IPS-NIHi7 (cell line): ENCODE measurements around the gene RBM46.
A peak's percentile ranks its signal among the peaks of the same experiment; 100 is the strongest.
"Not testable (repeated sequence)": the region's sequence is repeated elsewhere in the genome, so short reads cannot be mapped to it uniquely, and the experiment has no call there.

ENCODE experiments used
- DNase-seq: peaks from one replicate; pipeline ENCODE4 v3.0.0; 2012; ENCODE audit warnings: mixed read lengths; ENCODE audit errors: extremely low spot score

The RBM46 gene

GRCh38 chr4:154838155-154838554, 57.1 kb downstream of the RBM46 start:
- no peak for DNase-seq

DNA sequence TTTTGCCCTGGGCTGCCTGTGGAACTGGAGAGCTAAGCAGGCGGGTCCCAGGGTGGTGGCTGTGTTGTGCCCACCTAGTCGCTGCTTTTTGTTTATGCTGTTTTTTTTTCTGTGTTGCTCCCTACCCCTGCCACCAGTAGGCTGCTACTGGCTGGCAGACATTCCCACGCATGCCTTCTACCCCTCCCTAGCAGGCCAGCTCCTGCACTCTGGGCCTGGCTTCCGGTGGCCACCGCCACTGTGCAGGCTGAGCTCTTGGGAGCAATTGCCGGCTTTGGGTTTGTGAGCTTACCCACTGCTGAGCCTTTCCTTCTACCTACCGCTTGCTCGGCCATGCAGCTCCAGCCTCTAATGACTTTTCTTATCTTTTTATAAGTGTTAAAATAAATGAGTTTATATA, 57.6 kb downstream of the RBM46 start:
- no peak for DNase-seq

GRCh38 chr4:154854362-154854761, 73.3 kb downstream of the RBM46 start:
- DNase-seq, result peak; percentile 26

- no peak for DNase-seq
These were observed 77.1 kb downstream of the RBM46 start for GRCh38 chr4:154858166-154858565.

DNA sequence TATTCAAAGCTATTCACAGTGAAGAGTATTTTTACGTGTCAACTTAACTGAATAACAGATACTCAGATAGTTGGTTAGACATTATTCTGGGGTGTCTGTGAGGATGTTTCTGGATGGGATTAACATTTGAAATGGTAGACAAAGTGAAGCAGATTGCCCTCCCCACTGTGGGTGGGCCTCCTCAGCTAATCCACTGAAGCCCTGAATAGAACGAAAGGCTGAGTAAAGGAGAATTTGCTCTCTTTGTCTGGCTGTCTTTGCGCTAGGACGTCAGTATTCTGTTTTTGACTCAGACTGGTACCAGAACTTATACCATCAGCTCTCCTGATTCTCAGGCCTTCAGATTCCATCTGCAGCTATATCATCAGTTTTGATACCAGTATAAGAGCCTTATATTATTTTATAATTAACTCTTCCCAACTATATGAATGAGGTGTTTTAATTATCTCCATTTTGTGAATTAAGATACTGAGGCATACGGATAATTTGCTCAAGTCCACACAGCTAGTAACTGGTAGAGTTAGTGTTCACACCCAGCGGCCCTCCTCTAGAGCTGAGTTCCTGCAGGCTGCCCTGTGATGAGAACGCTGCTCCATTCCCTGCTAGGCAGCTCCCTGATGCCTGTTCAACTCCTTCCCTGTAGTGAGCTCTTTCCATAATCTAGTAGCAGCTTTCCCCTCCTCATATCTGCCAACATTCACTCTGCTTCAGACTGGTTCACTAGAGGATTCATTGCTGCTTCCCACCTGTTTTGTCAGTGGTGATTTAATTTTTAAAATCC, 87.5 kb downstream of the RBM46 start:
- peak; percentile 16 for DNase-seq

DNA sequence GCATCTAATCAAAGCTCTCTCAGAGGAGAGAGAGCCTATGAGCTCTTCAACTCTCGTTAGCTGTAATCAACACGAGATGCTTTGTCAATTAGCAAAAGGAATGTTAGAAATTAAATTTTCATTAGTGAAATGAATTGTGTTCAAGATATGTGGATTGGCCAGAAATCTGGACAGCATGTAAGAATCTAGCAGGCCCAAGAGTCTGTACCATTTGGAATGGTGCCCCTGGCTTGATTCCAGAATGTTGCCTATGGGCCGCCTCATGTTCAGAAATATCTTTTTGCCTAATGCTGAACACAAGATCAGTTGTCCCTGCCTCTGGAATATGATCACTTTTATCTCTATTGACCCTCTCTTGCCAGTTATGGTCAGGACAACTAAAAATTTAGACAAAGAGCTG, 88.2 kb downstream of the RBM46 start:
- no peak for DNase-seq

DNA sequence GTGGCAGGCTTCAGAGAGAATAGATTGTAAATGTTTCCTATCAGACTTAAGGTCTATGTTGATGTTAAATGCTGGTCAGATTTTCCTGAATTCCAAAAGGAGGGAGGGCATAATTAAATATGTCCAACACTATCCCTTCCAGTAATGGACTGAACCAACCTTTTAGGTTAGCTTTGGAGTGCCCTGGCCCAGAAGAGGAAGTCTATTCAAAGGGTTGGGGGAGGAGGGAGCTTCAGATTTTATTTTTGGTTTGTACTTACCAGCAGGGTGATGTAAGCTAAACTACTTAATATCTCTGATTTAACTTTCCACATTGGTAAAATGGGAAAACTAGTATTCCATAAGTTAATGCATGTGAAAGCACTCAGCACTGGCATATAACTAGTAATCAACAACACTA, 91.1 kb downstream of the RBM46 start:
- DNase-seq, result no peak

GRCh38 chr4:154874049-154874448, 93.0 kb downstream of the RBM46 start:
- DNase-seq, result not testable (repeated sequence)

DNA sequence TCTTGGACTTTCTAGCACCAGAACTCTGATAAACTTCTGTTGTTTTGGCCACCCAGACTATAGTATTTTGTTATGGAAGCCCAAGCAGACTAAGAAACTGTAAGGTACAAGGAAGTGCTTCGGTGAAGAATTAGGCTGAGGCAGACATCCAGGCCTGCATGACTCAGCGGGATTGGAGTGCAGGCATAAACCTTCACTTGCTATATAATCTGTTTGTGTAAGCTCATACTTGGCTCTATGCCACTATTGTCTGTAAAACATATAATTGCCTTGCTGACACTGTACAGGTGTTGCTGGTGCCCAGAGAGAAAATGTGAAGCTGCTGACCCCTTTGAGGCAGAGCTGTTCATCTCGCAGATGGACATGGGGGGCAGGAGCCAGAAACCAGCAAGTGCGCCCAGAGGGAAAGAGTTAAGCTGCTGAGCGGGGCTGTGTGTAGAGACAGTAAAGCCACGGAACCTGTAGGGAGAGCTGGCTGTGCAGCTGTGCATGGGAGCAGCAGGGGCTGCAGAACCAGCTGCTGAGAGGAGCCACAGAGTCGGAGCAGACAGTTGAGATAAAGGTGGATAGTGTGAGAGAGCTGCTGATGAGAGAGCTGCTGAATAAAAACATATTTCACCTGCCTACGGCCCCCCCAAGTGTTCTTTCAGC, 96.2 kb downstream of the RBM46 start:
- no peak for DNase-seq
